ENCODE measurements around the gene ZNF521. TPM values are rescaled to one million over a fixed set of nuclear protein-coding genes. Genes with fewer than 3 reads are reported as not detected.

Gene ZNF521
- total and polyA plus RNA-seq, 10 of the 15 experiments (the other 5 are each of a cell fraction or from before 2014, with no cell fraction given) = 0.02 to 0.05 (median 0.04) TPM; not detected in 6

GRCh38 chr18:25334588-25334987 is 17.4 kb downstream of the ZNF521 start (continued):
- TF ChIP-seq ELK1 (IDR thresholded peaks at IDR 0.05; ENCODE audit: low read depth, low read length) (no peak), ZBTB40 (IDR thresholded peaks at IDR 0.05; ENCODE audit: borderline replicate concordance) (no peak), RAD51 (IDR thresholded peaks at IDR 0.05) (no peak), RUNX3 (IDR thresholded peaks at IDR 0.05; ENCODE audit: low read length) (no peak)

- Histone ChIP-seq H3K9me3 (replicated peaks; ENCODE audit: control insufficient read depth, insufficient read depth, low read length) (no peaks in the 10 kb centered on the region), H2AFZ (ENCODE audit: control insufficient read depth, low read depth, low read length) (no peak overlapping the region), H4K20me1 (ENCODE audit: control insufficient read depth, insufficient read depth) (no peaks in the 10 kb centered on the region), H3K27ac (ENCODE audit: control insufficient read depth, insufficient read depth) (no peak overlapping the region), H3K36me3 (ENCODE audit: control insufficient read depth in 2 of 2, insufficient read depth in 2 of 2, low read length in 1 of 2) (no peaks in the 10 kb centered on the region), H3K4me3 (no peak overlapping the region), H3K4me2 (ENCODE audit: control insufficient read depth, insufficient read depth) (no peak overlapping the region), H3K79me2 (ENCODE audit: control insufficient read depth, insufficient read depth, low read length) (no peaks in the 10 kb centered on the region), H3K9ac (ENCODE audit: control insufficient read depth, insufficient read depth, low read length) (no peak overlapping the region), H3K27me3 (replicated peaks in 1 of 2; ENCODE audit: control insufficient read depth in 2 of 2, insufficient read depth in 2 of 2, low read length in 1 of 2) (no peaks in the 10 kb centered on the region), H3K4me1 (ENCODE audit: control insufficient read depth, insufficient read depth, low read length) (no peaks in the 10 kb centered on the region)
- DNase-seq (ENCODE audit: low read depth, low spot score) (no peak), FAIRE-seq (no peak), ATAC-seq (no peak)
- ChIA-PET POLR2A (no interaction called here), CTCF (interaction anchor here (0.6 kb wide), 1 partner anchor 123 kb away, joined by 3 read pairs; no protein-coding TSS in a partner anchor), RAD21 (ENCODE audit: unreplicated experiment) (no interaction called here), SMC1A (ENCODE audit: uncharacterized antibody, unreplicated experiment) (no interaction called here)
- no TSS peak for BruUV-seq (replicated peaks)
- in situ Hi-C loops (cut with MboI) (no loop called here), intact Hi-C loops (cut with micrococcal nuclease; ENCODE audit: unreplicated experiment) (no loop called here)
- TF ChIP-seq SMAD1 (IDR thresholded peaks at IDR 0.05; ENCODE audit: low read depth, partially characterized antibody) (no peak), SKIL (IDR thresholded peaks at IDR 0.05; ENCODE audit: low read depth, poor library complexity, severe bottlenecking) (no peak), CUX1 (IDR thresholded peaks at IDR 0.05; ENCODE audit: insufficient replicate concordance, low read depth, low read length) (no peak), NRF1 (conservative IDR thresholded peaks at IDR 0.05; ENCODE audit: low read depth, low read length) (no peak)
Observed at GRCh38 chr18:25332002-25332401, 20.0 kb downstream of the ZNF521 start.
